ENCODE data around the gene MBP. TPM values are rescaled to one million over a fixed set of nuclear protein-coding genes. Genes with fewer than 3 reads are reported as not detected.

The MBP gene
- total and polyA plus RNA-seq, 2 experiments from 2014 or later: 18.4 to 22.9 TPM

- TF ChIP-seq EZH2phosphoT487 (IDR thresholded peaks at IDR 0.05; ENCODE audit: unreplicated experiment) (no peak), ZNF462 (CRISPR knock-in tag; IDR thresholded peaks at IDR 0.05) (no peak), REST (IDR thresholded peaks at IDR 0.05; ENCODE audit: unreplicated experiment) (no peak), ETS1 (IDR thresholded peaks at IDR 0.05) (no peak), JUNB (IDR thresholded peaks at IDR 0.05; ENCODE audit: unreplicated experiment) (no peak), CTCF (conservative IDR thresholded peaks at IDR 0.05; ENCODE audit: low read depth in 2 of 2) (no peak), POLR2AphosphoS5 (IDR thresholded peaks at IDR 0.05; ENCODE audit: low read depth) (no peak), STAT1 (IDR thresholded peaks at IDR 0.05; ENCODE audit: unreplicated experiment) (no peak), ZNF331 (CRISPR knock-in tag; IDR thresholded peaks at IDR 0.05; ENCODE audit: low read depth) (no peak), ZNF114 (CRISPR knock-in tag; IDR thresholded peaks at IDR 0.05) (no peak)
- no peaks in the 10 kb centered on the region for H3F3A ChIP-seq (replicated peaks; ENCODE audit: low read depth)
- Mint-ChIP-seq H3K9me3 (no peaks in the 10 kb centered on the region), H3K4me1 (peaks cover 35% of the 10 kb centered on the region), H3K27me3 (ENCODE audit: insufficient read depth, low read depth, poor library complexity) (peaks cover 13% of the 10 kb centered on the region), H3K4me3 (no peak overlapping the region), H3K36me3 (ENCODE audit: low read depth) (no peaks in the 10 kb centered on the region), H3K27ac (no peak overlapping the region)
- no peaks in the 10 kb centered on the region for H3K27me3 ChIP-seq (ENCODE audit: insufficient read depth)
- no peak overlapping the region for H3K4me3 ChIP-seq
- no peak overlapping the region for H2AFZ ChIP-seq
- no peaks in the 10 kb centered on the region for H3K9me2 ChIP-seq (ENCODE audit: insufficient read depth)
- H3K27ac ChIP-seq (ENCODE audit: low read depth): no peak overlapping the region
- H4K20me1 ChIP-seq (replicated peaks; ENCODE audit: insufficient read depth): no peaks in the 10 kb centered on the region; the same call in 1 of the 2 replicates
- H3K79me2 ChIP-seq (replicated peaks; ENCODE audit: insufficient read depth): no peaks in the 10 kb centered on the region
- no peaks in the 10 kb centered on the region for H3K36me3 ChIP-seq (ENCODE audit: insufficient read depth)
- no peak for DNase-seq (ENCODE audit: low spot score)
- H3K4me2 ChIP-seq: no peak overlapping the region
- no peak for ATAC-seq
- H3K4me1 ChIP-seq (ENCODE audit: insufficient read depth): peaks cover 9% of the 10 kb centered on the region; the same call in 1 of the 2 replicates
Observed at GRCh38 chr18:77052297-77052982, 80.1 kb downstream of the MBP start.

Measured in GM23338 (cell line).